Activated naive CD4-positive, alpha-beta T cell (primary cell): Measurements from ENCODE around the gene NLGN1.

ENCODE experiments used
- DNase-seq, 4 experiments: peaks; one replicate each; lab custom pipeline; 2025; lab: John Stamatoyannopoulos, UW

NLGN1 gene

GRCh38 chr3:173843060-173843459 is 445.5 kb downstream of the NLGN1 start:
- DNase-seq, result no peak

DNA sequence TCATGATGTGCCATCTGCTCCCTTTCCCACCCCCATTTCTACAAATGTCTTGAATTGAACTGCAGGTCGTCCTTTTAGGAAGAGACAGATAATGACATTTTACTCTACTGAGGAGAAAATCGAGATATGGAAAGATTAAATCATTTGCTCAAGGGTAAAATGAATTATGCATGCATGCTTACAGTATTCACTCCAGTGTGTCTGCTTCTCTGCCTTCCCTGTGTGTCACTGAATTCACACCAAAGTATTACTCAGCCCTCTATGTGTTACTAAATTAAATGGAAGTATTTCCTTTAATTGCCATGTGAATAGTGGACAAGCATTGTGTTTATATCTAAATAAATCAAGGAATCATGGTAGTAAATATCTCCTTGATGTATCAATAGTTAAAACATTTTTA is 449.0 kb downstream of the NLGN1 start:
- no peak for DNase-seq

DNA sequence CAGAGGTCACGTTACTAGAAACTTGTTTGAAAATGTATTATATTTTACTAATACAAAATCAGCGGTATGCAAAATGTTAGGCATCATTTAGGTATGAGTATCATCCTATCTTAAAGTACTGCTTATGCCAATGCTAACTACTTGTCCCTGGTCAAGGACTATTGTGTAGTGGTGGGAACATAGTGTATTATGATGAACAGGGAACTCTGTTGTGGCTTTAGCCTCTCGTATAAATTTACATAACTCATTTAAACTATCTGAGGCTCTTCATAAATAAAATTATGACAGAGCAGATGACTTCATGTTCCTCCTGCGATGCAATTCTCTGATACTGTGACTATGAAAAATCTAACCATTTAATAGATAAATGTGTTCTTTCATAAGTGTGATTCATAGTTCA is 451.9 kb downstream of the NLGN1 start:
- DNase-seq, result no peak

DNA sequence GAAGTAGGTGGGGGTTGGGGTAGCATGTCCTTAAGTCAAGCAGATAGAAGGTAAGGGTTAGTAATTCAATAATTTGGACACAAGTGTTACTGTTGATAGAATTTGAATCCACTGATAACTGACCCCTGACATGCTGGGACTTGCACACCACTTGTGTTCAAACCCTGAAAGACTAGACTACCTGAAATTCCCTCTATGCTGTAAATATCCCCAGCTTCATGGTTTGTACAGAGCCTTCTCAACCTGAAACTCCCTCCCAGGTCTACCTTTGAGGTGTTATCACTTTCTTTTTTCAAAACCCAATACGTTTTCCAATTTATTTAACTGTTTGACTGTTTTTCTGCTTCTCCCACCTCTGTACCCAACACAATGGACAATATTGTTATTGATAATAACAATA is 459.6 kb downstream of the NLGN1 start:
- DNase-seq, result no peak

DNA sequence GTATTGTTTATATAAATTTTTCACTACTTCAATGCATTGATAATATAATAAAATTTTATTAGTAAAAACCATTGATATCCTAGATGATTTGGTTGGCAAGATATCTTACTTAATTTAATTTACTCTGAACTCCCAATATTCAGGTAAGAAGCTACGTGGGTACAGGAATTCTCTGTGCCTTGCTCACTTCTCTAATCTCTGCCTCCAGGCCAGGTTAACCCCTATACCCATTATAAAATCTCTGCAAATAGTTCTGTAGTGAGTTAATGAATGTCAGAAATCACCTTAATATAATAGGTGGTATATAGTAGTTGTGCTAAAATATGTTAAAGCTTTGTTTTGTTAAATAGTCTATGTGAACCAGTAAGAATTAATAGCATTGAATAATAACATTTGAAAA is 465.2 kb downstream of the NLGN1 start:
- DNase-seq, result no peak

- no peak for DNase-seq
These were observed 466.0 kb downstream of the NLGN1 start for GRCh38 chr3:173863551-173863950.

- DNase-seq, result no peak
These were observed 468.5 kb downstream of the NLGN1 start for GRCh38 chr3:173865900-173866498.

- no peak for DNase-seq
These were observed 472.2 kb downstream of the NLGN1 start for GRCh38 chr3:173869766-173870165.

- no peak for DNase-seq
These were observed 473.4 kb downstream of the NLGN1 start for GRCh38 chr3:173870976-173871375.

DNA sequence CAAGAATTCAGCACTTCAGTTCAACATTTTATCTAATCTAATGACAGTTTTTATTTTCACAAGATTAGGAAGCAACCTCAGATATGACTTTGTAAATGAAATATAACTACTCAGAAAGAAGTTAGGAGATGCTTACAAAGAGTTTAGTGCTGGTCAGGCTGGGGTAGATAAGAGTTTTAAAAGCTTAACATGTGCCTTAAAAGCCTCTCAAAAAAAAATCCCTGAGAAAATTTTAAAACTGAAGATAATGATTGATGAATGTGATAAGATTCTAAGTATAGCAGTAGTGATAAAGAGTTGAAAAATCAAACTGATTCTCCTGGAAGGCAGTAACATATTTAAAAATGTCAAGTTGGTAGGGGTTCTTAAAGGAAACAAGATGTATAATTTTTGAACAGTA is 478.2 kb downstream of the NLGN1 start:
- DNase-seq, result no peak

DNA sequence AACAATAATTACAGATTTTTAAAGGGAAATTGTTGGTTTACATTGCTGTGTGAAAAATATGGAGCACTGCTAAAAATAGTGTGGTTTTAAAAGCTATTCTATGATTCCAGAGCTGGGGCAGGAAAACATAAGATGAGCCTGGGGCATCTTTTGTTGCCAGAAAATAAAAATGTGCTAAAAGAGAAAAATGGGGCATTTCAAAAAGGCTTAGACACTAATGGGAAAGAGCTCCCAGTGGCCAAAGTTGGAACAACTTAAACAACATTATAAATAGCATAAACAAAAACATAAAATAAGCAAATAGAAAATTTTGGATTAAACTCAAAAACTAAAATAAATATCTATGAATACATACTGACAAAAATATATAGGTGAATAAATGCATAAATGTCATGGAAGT is 478.9 kb downstream of the NLGN1 start:
- DNase-seq, result no peak

DNA sequence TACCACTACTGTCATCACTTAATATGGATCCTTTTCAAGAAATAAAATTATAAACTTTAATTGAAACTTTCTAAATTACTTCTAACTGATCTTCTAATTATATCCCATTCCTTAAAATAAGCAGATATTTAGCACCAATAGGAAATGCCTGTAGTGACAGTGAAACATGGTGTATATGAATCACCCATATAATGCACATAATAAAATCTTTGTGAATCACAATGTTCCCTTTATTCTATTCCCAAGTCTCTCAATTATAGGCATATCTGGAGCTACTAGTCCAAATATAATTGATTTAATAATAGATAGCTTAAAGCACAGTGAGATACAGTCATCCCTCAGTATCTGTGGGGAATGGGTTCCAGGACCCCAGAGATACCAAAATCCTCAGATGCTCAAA is 490.3 kb downstream of the NLGN1 start:
- DNase-seq, result no peak

DNA sequence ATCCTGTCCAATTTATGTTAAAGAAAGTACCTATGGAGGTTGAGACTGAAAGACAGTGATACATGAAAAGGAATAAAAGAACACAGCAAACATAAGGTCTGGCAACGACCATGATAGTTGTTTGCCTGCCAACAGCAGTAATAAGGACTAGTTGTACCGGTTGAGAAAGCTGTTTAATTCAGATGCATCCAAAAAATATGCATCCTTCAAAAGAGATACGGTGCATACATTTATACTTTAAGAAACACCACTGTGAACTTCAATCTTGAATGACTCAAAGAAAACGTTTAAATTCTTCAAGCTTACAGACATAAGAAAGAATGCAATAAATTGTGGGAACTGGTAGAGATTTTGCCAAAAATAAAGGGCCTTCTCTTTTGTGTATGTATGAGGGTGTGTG is 492.1 kb downstream of the NLGN1 start:
- no peak for DNase-seq

GRCh38 chr3:173890091-173890490 is 492.5 kb downstream of the NLGN1 start:
- no peak for DNase-seq

GRCh38 chr3:173891272-173892100 is 493.9 kb downstream of the NLGN1 start:
- DNase-seq, result no peak

GRCh38 chr3:173892547-173892946 is 495.0 kb downstream of the NLGN1 start:
- DNase-seq, result no peak

DNA sequence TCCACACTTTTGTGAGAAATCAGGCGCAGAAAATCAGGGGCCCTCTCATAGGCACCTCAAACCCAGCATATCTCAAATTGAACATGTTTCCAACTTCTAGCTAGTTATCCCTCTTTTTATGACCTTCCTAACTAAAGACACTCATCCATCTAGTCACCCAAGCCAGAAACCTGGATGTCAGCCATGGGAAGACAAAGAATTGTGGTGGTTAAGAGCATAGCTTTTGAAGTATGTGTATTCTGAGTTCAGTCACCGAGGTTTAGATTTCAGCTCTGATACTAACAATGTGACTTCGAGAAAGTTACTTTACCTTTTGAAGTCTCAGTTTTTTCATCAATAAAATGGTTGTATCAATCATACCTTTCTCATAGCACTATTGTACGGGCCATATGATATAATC is 495.5 kb downstream of the NLGN1 start:
- DNase-seq, result no peak

GRCh38 chr3:173893835-173894234 is 496.3 kb downstream of the NLGN1 start:
- no peak for DNase-seq

DNA sequence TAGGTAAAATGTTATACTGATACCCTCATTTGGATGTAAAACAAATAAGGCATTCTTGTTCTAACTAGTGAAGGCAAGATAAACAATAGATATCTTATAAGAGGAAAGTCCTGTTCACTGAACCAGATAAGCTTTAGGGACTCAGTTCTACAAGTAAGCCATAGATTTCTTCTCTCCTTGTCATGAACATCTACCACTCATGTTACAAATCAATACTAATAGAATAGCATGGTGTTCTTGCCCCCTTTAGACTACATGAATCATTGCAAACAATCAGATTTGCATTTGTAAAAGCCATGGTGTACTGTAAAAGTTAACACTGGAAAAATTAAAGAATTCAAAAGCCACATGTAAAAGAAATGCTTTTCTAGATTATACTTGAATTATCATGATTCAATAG is 500.1 kb downstream of the NLGN1 start:
- no peak for DNase-seq

- no peak for DNase-seq
These were observed 504.1 kb downstream of the NLGN1 start for GRCh38 chr3:173901649-173902048.

- DNase-seq, result no peak
These were observed 504.9 kb downstream of the NLGN1 start for GRCh38 chr3:173902401-173902800.

DNA sequence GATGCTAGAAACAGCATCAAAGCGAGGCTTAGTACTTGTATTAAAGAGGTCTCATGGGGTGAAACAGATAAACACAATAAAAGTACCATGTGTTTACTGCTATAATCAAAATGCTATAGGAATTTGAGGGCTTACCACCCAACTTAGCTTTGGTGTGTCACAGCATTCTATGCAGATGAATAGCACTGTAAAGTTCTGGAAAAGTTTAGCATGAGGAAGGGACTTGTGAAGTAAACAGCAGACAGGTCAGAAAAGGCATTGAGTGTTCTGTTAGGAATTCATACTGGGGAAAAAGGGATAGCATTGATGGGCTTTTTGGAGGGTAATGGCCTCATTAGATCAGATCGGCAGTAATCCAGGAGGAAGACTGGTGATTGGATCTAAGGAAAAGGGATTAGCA is 505.3 kb downstream of the NLGN1 start:
- DNase-seq, result no peak

GRCh38 chr3:173905381-173905780 is 507.8 kb downstream of the NLGN1 start:
- no peak for DNase-seq

GRCh38 chr3:173911446-173911845 is 513.9 kb downstream of the NLGN1 start:
- no peak for DNase-seq
